NB4 (cell line): ENCODE results near the gene APCDD1.
A peak's percentile ranks its signal among the peaks of the same experiment; 100 is the strongest.
"Not testable (repeated sequence)": the region's sequence is repeated elsewhere in the genome, so short reads cannot be mapped to it uniquely, and the experiment has no call there.

Experiments used
- DNase-seq: peaks from one replicate; pipeline ENCODE4 v3.0.0; 2010; ENCODE audit warnings: low read depth
- H3K4me3 ChIP-seq: one replicate; pipeline ENCODE4 v1.5.1; 2011; ENCODE audit warnings: mild to moderate bottlenecking, low read depth, low read length, moderate library complexity
- MYC ChIP-seq: IDR thresholded peaks from 2 replicates; pipeline ENCODE4 v1.6.1; 2011; ENCODE audit warnings: low read depth, low read length
- POLR2A ChIP-seq: IDR thresholded peaks from 2 replicates; pipeline ENCODE4 v1.6.1; 2011; ENCODE audit warnings: mild to moderate bottlenecking; ENCODE audit not compliant: insufficient read length; ENCODE audit errors: extremely low read depth
- TF ChIP-seq, protein P1 (sequence below): IDR thresholded peaks from one replicate; pipeline ENCODE4 v1.5.1; 2012; ENCODE audit warnings: low read depth, low read length
- TF ChIP-seq, protein P2 (sequence below): IDR thresholded peaks from 2 replicates; pipeline ENCODE4 v1.6.1; 2011; ENCODE audit warnings: low read depth, low read length

APCDD1 gene

DNA sequence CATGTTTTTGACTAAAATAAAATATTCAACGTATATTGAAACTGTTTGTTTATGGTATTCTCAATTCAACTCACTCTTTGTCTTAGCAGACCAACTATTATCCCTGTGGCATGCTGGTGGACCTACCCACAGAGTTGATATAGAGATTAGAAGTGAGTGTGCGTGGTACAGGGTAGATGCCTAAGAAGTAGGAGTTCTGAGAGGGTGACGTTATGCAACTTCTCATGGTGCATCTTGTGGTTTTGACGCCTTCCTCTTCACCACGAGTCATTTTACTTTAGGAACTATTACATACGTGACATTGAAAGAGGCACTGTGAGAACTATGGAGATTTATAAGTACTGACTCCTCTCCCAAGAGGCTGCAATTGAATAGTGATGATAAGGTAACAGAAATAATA lies 44.8 kb downstream of the APCDD1 start:
- TF ChIP-seq POLR2A (no peak), MYC (peak; percentile 68)
- TF ChIP-seq, protein P1, sequence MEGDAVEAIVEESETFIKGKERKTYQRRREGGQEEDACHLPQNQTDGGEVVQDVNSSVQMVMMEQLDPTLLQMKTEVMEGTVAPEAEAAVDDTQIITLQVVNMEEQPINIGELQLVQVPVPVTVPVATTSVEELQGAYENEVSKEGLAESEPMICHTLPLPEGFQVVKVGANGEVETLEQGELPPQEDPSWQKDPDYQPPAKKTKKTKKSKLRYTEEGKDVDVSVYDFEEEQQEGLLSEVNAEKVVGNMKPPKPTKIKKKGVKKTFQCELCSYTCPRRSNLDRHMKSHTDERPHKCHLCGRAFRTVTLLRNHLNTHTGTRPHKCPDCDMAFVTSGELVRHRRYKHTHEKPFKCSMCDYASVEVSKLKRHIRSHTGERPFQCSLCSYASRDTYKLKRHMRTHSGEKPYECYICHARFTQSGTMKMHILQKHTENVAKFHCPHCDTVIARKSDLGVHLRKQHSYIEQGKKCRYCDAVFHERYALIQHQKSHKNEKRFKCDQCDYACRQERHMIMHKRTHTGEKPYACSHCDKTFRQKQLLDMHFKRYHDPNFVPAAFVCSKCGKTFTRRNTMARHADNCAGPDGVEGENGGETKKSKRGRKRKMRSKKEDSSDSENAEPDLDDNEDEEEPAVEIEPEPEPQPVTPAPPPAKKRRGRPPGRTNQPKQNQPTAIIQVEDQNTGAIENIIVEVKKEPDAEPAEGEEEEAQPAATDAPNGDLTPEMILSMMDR: no peak
- TF ChIP-seq, protein P2, sequence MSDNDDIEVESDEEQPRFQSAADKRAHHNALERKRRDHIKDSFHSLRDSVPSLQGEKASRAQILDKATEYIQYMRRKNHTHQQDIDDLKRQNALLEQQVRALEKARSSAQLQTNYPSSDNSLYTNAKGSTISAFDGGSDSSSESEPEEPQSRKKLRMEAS: peak; percentile 73
- DNase-seq: peak; percentile 87
- no peak overlapping the region for H3K4me3 ChIP-seq

GRCh38 chr18:10500038-10500437 lies 45.6 kb downstream of the APCDD1 start:
- TF ChIP-seq, protein P1: no peak
- TF ChIP-seq, protein P2: no peak
- no peak for TF ChIP-seq POLR2A
- no peak for TF ChIP-seq MYC
- DNase-seq: no peak
- H3K4me3 ChIP-seq: no peak overlapping the region

DNA sequence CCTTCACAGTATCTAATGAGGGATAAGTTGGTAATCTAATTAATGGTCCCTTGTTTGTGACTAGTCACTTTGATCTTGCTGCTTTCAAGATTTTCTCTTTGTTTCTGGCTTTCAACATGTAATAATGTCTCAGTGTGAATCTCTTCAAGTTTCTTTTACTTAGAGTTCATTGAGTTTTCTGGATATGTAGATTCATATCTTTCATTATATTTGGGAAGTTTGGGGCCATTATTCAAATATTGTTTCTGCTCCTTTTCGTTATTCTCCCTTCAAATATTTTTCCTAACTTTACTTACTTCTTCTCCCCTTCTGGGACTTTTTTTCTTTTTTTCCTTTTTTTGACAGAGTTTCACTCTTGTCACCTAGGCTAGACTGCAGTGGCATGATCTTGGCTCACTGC lies 50.3 kb downstream of the APCDD1 start:
- TF ChIP-seq MYC (no peak), POLR2A (no peak)
- TF ChIP-seq, protein P1: no peak
- TF ChIP-seq, protein P2: no peak
- no peak for DNase-seq
- H3K4me3 ChIP-seq: no peak overlapping the region

DNA sequence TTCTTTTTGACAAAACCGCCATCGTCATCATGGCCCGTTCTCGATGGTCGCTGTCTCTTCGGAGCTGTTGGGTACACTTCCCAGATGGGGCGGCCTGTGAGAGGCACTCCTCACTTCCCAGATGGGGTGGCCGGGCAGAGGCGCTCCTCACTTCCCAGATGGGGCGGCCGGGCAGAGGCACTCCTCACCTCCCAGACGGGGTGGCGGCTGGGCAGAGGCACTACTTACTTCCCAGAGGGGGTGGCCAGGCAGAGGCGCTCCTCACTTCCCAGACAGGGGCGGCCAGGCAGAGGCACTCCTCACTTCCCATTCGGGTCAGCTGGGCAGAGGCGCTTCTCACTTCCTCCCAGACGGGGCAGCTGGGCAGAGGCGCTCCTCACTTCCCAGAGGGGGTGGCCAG lies 51.5 kb downstream of the APCDD1 start:
- not testable (repeated sequence) for DNase-seq

DNA sequence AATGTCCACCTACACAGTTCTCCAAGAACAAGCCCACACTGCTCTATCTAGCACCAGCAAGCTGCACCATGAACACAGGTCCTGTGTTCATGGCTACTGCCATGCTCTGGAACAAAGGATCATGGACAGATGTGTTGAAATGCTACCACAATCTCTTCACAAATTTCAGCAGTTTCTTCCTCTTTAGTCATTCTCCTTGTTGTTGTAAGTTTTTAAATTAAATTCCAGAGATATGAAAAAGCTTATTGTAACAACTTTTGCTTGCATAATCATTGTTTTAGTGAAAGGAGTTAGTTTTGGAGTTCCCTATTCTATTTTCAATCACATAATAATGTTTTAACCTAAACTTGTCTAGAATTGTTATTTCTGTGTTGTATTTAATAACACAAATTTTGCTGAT lies 54.2 kb downstream of the APCDD1 start:
- TF ChIP-seq, protein P1: no peak
- no peak for TF ChIP-seq MYC
- TF ChIP-seq, protein P2: no peak
- TF ChIP-seq POLR2A: no peak
- DNase-seq: no peak
- no peak overlapping the region for H3K4me3 ChIP-seq

More for the DNA sequence above, 51.5 kb downstream of the APCDD1 start:
- H3K4me3 ChIP-seq: not testable (repeated sequence)

DNA sequence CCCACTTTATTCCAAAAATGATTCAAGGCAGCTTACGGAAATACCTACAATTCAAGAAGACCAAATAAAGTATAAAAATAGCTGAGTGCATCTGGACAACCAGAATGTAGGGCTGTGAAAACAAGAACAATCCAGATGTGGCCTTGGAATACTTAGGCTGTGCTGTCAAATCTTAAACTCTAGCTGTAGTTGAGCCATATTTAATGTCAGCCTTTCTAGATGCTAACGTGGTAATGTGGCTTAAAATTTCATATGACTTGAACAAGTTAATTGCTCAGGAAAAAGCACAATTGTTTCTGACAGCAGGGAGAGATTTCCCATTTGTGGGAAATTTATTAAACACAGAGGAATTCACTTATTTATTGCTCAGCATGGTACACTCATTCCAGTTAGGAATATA lies 56.8 kb downstream of the APCDD1 start:
- TF ChIP-seq, protein P1: no peak
- TF ChIP-seq MYC: no peak
- H3K4me3 ChIP-seq: no peak overlapping the region
- DNase-seq: no peak
